Iris pigment epithelial cell (primary cell): Measurements from ENCODE around the gene JDP2.

ENCODE experiments used
- DNase-seq: peaks from one replicate; pipeline ENCODE4 v3.0.0-alpha.2; 2011; ENCODE audit warnings: low read depth

Gene JDP2

GRCh38 chr14:75514673-75515628, 87.1 kb downstream of the JDP2 start:
- DNase-seq: peak; percentile 32

DNA sequence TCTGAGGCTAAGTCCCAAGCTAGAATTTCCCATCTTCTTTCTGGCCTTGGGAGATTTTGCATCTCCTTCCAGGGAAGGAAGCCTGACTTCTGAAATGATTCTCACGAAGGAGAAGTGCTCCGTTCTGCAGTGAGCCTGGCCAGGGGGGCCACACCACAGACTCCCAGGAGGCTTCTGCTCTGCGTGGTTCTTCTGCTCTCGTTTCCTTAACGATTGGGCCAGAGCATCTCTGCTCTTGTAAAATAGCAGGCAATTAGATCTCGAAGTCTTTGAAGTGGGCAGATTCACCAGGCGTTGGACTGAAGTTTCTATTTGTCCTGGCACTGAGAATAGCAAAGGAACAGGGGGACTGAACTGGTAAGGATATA, 87.8 kb downstream of the JDP2 start:
- no peak for DNase-seq

- DNase-seq: peak; percentile 27
These were observed 90.8 kb downstream of the JDP2 start for GRCh38 chr14:75518625-75519024.

GRCh38 chr14:75519394-75519793, 91.6 kb downstream of the JDP2 start:
- DNase-seq: no peak

GRCh38 chr14:75519826-75520728, 92.3 kb downstream of the JDP2 start:
- peak; percentile 59 for DNase-seq

DNA sequence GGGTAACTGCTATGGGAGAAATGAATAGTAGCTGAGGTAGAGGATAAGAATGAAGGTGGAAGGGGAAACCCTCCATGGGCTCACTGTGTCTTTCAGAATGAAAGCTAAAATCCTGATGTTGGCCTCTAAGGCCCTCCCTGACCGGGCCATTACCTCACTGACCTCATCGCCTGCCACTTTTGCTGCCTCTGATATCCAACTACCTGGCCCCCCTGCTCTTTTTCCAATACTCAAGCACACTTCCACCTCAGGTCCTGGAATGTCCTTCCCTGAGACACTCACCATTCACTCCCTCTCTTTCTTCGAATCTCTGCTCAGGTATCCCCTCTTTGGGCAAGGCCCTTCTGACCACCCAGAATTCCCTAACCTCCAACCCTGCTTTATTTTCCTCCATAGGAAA, 93.0 kb downstream of the JDP2 start:
- no peak for DNase-seq

- no peak for DNase-seq
These were observed 93.8 kb downstream of the JDP2 start for GRCh38 chr14:75521415-75522199.

GRCh38 chr14:75522224-75522982, 94.6 kb downstream of the JDP2 start, which contains the start of gene BATF:
BATF (plus strand) TSS chr14:75522469; CDS start chr14:75522683, 214 bp downstream.
- no peak for DNase-seq

- DNase-seq: no peak
These were observed 95.1 kb downstream of the JDP2 start for GRCh38 chr14:75522983-75523318.
